GM19023 (cell line): ENCODE data around the gene NECTIN1.

Experiments
- ATAC-seq: cut with Tn5 transposase; IDR thresholded peaks from one replicate; pipeline ENCODE4 v1.9.1; 2021; ENCODE audit warnings: mild to moderate bottlenecking, moderate library complexity; ENCODE audit not compliant: unreplicated experiment

NECTIN1 gene

DNA sequence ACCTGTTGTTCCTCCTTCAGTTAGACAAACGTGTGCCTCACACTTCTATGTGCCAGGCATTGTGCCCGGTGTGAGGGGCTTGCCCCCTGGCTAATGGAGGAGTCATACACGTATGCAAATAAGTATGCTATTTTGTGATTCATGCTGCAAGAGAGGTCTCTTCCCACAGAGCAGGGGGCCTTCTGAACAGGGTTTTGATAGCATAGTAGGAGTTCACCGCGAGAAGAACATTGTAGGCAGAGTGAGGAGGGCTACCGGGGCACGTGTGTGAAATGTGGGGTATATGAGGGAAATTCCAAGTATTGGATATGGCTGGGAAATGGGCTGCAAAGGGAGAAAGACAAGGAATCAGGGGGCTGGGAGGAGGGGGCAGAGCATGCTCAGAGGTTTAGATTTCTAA is 84.5 kb downstream of the NECTIN1 start:
- no peak for ATAC-seq

DNA sequence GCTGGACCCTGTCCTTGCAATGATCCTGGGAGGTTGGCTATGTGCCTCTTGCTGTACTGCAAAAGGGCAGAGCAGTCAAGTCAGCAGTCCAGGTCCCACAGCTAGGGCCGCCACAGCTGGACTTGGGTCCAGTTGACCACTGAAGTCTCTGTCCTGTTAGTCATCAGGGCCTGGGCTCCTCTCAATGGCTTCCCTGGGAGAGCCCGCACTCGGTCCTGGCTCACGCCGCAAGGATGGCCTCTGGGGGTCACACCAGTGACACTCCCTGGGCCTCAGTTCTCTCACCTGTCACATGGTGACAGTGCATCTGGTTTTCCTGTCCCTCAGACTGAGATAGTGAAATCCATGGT is 85.1 kb downstream of the NECTIN1 start:
- no peak for ATAC-seq

DNA sequence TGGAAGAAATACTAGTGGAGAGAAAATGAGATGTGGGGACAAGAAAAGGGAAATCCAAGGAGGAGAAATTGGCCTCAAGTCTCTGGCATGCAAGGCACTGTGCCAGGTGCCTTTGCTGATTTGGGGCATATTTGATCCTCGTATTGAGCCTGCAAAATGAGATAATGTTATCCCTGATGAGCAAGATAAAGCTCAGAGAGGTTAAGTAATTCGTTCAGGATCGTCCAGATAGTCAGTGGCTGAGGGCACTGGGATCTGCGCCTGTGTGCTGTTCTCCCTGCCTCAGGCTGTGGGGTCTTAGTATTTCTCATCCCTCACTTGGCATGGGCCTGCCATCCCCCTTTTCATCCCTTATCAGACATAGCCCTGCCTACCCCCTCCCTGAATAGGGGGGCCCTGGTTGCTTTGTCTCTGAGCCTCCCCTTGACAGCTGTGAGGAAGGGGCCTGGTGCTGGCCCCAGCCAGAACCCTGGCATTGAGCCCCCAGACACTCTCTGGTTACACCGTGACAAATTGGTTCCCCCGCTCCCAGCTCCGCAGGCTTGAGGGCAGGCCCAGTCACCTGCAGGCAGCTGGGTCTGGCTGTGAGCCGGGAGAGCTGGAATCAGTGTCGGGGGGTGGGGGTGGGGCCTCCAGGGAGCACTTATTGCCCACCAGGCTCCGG is 85.7 kb downstream of the NECTIN1 start:
- ATAC-seq = no peak

DNA sequence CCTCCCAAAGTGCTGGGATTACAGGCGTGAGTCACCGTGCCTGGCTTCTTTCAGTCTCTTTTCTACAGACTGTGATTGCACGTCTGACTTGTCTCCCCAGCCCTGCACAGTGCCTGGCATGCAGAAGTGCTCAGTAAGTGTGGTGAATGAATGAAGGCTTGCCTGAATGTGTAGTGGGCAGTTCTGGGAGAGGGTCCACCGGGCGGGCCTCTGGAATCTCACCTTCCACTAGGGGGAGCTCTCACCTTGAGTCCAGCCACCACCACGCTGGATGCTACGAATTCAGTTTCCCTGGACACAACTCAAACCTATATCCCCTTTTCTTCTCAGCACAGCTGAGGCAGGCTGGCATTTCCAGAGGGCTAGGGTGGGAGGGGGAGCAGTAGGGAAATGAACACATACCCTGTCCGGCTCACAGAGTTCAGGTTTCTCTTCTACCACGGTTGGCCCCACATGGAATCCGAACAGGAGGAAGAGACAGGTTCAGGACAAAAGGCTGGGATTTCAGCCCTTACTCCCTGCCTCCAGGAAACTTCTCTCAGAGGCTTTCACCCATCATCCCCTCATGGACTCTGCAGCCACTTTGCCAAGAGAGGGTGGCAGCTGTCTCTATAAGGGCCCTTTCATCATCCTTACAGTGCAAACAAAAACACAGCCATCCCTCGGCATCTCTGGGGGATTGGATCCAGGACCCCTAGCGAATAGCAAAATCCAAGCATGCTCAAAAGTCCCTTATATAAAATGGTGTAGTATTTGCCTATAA is 86.8 kb downstream of the NECTIN1 start:
- ATAC-seq = no peak

DNA sequence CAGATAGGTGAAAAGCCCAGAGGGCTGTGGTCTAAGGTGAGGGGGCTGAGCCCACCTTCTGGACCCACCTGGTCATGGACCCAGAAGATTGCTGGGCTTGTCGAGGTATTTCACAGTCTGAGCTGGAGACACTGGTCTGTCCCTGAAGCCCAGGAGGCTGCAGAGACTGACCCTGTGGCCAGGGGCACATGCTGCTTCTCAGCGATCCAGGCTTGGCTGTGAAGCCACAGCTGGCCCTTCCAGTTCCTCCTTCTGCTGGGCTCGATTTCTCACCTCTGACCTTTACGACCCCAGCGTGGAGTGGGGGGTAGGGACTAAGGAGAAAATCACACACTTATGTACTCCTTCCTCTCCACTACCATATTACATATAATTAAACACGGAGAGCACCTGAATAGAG is 88.5 kb downstream of the NECTIN1 start:
- ATAC-seq = no peak

DNA sequence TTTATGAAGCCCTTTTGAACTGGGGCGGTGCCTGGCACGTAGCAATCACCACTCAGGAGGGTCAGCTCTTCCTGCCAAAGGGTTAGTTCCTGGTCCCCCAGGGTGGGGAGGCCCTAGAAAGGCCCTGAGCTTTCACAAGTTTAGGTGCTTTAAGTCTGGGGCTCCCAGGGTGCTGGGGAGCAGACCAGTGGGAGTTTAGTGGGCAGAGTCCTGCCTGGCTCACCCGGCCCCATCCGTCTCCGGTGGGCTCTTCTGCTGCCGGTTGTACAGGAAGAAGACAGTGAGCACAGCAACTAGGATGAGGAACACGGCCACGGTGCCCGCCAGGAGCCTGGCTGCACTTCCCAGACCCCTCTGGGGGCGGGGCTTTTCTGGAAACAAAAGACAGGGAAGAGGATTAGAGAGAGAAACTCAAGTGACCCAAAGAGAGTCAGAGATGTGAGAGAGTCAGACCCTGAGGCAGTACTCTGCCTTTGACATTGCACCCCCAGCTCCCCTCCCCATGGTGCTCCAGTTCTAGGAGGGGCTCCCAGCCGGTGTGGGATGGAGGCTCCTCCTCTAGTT is 89.3 kb downstream of the NECTIN1 start:
- ATAC-seq = no peak

DNA sequence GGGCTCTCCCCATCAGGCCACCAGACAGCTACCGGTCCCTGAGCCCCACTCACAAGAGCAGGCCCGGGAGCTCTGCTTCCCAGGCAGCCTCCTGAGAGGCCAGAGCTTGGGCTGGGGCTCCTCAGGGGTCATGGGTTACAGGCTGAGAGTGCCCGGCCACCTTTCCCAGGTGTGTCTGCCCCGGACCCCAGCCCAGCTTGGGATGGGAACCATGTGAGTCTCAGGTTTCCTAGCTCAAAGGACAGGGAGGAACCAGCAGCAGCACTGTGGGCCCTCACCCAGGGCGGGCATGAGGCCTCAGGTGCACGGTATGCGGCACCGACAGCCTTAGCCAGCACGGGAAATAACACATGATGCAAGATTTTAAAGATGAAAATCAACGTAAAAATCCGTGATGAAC is 90.1 kb downstream of the NECTIN1 start:
- no peak for ATAC-seq

DNA sequence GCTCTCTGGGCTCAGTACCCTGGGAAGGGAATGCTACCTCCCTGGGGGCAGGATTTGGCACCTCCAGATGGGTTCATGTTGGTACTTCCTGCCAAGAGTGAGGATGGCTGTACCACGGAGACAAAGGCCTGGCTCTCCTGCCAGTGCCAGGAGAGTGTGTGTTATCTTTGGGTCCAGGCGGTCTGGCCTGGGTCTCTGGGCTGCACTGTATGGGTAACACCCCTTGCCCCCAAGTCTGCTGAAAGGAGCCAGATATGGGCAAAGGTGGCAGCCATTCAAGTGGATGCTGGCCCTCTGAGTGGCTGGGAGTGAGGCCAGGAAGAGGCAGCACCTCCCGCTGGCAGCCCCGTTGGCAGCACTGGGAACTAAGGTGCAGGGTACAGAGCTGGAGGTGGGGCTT is 91.5 kb downstream of the NECTIN1 start:
- no peak for ATAC-seq

DNA sequence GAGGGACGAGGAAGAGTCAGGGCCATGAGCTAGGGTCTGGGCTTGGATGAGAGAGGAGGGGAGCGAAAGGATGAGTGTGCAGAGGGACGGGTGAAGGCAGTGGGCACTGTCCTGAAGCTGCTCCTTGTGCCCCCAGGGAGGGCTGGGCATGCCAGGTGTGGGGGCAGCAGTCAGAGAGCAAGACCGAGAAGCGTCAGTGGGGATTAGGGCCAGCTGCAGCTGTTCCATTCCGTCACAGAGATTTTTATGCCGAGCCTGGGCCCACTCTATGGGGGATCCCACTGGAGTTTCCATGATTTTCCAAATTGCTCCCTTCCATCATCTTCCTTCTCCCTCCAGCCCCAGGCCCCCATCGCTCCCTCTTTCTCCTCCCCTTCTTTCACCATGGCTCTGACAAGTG is 93.2 kb downstream of the NECTIN1 start:
- ATAC-seq = no peak

DNA sequence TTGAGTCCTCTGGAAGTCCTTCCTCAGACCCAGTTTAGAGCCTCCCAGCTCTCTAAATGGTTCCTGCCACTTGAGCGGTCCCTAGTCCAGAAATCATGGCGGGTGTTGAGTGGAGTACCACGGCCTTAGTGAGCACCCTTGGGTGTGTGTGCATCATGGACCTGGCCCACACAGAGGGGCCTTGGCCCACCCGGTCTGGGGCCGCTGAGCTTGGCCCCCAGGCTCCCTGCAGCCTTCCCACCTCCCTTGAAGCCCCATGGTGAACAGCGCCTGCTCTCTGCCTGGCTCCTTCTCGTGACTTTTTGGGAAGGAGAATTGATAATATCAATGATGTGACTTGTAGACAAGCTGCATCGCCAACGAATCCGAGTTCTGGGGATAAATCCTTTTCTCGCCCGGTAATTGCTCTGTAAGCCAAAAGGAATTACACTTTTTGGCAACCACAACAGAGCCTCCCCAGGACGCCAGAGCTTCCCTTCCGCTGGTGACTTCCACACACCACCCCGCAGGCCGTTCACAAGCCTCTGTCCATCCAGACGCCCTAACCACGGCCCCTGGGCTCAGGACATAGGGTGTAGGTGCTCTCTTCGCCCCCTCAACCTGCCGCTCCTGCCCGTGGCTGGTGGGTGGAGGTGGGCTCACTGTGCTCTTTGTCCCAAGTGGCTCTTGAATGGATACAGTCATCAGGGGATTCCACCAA is 93.8 kb downstream of the NECTIN1 start:
- no peak for ATAC-seq

DNA sequence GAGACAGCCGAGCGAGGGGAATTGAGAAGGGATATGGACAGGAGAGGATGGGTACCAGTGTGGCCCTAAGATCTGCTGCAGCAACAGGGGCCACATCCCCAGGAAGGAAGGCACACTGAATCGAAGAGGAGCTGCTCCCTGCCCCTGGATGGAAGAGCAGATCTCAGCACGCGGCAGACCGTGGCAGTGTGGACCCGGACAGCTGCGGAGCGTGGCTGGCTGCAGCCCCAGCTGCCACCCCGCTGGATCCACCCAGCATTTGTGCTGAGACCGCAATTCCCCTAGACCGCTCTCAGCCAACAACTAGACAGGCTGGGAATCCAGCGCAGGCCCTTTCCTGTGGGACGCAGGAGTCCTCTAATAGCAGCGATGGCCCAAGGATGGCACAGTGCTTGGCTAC is 94.7 kb downstream of the NECTIN1 start:
- no peak for ATAC-seq

DNA sequence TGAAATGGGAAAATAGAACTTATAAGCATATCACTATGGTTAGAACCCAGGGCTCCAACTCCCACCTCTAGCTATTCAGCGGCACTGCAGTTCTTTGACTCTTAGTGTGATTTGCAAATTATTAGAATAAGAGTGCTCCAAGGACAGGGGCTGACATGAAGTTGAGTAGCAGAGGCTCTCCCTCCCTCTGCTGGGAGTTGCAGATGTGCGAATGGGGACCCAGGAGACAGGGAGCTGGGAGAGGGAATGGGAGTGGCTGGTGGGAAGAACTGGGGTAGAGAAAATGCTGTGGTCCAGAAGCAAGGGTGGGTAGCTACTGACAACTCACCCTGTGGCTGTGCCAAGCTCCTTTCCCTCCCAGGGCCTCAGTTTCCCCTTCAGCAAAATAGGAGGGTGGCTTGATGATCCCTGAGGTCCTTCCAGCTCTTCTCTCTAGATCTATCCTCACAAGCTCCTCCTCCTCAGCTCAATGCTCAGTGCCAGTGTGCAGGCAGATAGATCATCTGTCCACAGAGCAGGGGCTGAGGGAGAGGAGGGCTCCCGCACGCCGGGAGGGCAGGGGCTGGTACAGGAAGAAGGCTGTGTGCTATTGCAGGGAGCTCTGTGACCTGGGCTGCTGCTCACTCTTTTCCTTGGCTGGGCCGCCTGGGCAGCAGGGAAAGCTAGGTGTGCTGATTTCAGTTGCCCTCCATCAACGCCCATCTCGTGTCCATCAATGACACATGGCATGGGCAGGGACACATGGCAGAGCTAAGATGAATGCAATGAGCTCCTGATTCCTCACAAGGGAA is 99.0 kb downstream of the NECTIN1 start:
- no peak for ATAC-seq

DNA sequence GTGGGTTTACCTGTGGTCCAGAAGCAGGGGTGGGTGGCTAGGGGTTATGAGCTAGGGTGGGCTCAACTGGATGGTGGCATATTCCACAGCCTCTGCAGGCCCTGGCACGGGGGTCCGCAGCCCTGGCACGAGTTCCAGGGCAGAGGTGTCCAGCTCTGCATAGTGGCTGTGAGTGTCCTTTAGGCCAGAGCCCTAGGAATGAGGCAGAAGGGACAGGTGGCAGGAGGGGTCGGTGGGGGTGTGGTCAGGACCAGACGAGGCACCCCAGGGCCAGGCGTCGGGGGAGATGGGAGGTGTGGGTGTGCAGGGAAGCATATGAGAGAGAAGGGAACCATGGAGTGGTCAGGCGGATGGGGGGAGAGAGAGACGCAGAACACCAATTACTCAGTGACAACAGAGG is 99.9 kb downstream of the NECTIN1 start:
- no peak for ATAC-seq

DNA sequence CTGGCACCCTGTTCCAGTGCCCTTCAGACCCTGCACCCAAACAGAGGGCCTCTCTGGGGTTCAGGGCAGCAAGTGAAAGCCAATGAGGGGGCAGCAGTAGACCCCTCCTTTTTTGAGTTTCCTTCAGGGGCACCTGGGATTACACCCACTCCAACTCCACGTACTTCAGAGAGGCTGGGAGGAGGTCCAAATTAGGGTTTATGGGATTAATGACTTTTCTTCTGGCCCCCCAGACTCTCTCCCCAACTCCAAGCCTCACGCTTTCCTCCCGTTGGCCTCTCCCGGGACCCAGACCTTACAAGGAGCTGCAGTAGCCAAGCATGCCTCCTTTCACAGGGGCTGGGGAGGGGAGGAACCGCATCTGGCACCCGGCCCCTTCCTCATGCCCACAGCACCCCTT is 101.7 kb downstream of the NECTIN1 start:
- no peak for ATAC-seq

DNA sequence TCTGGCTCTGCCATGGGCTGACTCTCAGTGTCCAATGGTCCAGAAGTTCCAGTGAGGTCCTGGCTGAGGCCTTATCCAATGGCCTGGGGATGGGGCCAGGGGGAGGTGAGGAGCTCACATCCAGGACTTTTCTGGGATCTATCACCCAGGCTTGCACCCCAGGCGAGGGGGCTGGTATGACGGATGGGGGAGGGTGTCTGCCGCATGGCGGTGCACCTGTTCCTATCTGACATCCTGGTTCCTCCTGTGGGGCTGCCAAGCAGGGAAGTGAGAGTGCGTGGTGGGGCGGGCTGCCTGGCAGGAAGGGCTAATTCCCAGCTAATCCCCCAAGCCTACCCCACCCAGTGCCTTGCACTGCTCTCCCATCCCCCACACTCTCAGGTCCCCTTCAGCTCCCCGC is 102.1 kb downstream of the NECTIN1 start:
- no peak for ATAC-seq

DNA sequence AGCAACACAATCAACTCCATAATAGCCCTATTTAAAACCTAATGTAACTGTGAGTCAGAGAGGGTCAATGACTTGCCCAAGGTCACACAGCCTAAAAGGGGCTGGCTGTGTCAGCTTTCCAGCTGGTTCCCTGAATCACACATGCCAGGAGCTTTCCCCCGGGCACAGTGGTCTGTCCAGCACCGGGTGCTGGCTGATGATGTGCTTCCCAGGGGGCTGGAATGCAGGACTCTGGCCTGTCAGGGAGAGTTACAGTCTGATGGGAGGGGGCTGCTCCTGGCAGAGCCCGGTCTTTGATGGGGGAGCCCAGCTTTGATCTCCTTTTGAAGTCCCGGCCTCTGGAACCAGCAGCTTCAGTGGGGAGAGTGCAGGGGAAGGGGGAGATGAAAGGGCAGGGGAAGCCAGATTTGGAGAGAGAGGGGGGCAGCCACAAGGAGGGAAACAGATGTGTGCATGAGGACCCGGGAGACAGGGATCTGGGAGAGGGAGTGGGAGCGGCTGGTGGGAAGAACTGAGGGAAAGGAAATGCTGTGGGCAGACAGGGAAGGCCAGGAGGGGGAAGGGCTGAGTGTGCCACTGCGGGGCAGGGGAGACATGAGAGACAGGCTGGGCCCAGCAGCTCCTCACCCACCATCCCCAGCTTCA is 102.7 kb downstream of the NECTIN1 start:
- no peak for ATAC-seq

DNA sequence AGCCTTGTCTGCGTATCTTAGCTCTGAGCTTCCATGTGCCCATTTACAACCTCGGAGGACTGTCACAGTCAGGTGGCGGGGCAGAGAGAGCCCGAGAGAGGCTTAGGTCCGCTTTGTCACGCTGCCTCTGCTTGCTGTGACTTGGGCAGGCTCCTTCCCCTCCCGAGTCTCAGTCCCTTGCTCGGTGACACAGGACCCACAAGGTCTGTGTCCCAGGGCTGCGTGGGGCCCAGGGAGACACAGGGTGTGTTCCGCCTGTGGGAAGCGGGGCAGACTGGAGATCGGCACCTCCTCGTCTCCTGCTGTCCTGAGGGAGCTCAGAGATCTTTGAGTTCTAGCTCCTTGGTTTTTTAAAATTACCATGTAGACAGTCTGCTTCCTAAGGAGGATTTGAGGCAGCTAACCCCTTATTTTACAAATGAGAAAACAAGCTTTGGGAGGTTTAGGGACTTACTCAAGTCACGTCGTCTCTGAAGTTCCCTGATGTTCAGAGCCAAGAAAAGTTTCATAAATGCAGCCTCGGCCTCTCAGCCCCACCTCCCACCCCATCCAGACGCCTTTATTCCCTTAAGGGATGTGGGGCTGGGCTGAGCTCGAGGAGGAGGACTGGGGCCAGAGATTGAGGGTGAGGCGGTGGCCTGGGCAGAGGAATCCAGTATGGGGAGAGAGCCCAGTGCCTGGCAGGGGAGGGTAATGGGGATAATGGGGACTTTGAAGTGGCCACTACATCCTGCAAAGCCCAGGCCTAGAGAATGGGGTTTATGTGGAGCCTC is 103.6 kb downstream of the NECTIN1 start:
- no peak for ATAC-seq

DNA sequence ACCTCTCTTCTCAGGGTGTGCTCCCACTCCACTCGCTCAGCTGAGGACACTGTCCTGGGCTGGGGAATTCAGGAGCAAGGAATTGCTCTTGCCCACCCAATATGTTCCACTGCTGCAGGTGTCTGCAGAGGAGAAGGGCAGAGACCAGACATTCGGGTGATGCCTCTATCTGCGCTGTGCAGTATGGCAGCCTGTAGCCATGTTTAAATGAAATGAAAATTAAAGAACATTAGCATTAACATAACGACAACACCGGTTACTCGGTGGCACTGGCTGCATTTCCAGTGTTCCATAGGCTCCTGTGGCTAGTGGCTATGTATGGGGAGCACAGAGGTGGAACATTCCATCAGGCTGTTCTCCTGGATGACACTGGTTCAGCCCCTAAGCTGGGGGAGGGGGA is 104.4 kb downstream of the NECTIN1 start:
- no peak for ATAC-seq

DNA sequence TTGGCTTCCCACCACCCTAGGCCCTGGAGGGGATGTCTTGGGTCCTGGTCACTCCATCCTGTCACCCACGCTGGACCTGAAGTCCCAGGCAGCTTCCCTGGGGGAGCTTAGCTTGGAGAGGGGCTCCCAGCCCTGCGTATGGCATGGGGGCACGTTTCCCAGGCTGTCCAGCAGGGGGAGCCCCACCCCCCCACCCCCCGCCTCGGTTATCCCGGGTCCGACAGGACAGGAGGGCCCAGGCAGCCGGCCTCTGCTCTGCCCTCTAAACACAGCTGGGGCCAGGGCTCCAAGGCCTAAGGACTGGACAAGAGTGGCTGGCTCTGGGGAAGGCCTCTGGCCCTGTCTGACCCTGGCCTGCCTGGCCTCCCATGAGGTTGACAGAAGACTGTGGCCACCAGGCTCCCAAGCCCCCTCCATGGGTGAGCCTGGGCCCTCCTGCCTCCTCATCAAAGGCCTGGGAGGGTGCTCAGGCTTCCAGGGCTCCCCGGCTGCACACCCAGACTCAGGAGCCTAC is 104.8 kb downstream of the NECTIN1 start:
- ATAC-seq = no peak

DNA sequence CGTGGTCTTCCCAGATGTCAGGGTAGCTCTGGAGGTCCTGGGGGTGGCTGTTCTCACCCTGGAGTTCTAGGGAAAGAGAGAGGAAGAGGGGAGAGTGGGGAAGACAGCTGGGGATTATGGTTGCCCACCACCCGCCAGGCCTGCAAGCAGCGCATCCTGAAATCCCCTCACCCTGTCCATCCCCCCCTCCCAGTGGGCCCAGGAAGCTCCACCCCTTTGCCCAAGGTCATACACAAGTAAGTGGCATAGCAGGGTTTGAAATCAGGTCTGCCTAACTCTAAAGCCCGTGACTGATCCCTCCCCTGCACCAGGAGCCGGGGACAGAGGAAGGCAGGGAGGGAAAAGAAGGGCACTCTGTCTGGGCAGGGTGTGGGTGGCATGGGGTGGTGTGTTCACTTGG is 105.3 kb downstream of the NECTIN1 start:
- ATAC-seq = no peak
